HG03175 (cell line): ENCODE measurements around the gene TMED10.

Experiments used
- ATAC-seq: cut with Tn5 transposase; IDR thresholded peaks from one replicate; pipeline ENCODE4 v1.9.1; 2021; ENCODE audit warnings: mild to moderate bottlenecking, moderate library complexity; ENCODE audit not compliant: unreplicated experiment

TMED10 gene

DNA sequence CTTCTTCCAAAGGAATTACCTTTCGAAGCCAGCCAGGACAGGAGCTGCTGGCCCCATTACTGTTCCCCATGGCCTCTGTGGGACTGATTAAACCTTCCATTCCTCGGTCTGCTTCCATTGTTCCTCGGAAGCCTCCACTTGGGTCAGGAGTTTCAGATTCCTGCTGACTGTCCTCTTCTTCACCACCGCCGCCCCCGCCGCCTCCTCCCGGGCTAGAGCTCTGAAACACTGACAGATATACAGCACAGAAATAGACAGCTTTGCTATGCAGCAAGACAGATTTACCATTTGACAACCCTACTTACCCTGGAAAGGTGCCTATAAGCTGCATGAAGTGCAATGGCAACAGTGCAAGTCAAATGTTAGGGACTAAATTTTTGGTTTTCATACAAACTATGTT lies 85.2 kb downstream of the TMED10 start:
- ATAC-seq = no peak

DNA sequence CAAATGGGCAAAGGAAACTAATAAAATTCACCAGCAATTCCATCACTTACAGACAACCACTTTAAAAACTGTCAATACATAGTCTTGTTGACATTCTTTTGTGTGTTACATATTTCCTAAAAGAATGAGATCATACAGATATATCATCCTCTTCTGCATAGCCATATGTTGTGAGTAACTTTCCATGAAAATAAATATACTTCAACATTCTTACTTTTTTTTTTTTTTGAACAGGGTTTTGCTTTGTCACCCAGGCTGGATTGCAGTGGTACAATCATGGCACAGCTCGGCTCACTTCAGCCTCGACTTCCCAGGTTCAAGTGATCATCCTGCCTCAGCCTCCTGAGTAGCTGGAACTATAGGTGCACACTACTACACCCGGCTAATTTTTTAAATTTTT lies 86.1 kb downstream of the TMED10 start:
- no peak for ATAC-seq

DNA sequence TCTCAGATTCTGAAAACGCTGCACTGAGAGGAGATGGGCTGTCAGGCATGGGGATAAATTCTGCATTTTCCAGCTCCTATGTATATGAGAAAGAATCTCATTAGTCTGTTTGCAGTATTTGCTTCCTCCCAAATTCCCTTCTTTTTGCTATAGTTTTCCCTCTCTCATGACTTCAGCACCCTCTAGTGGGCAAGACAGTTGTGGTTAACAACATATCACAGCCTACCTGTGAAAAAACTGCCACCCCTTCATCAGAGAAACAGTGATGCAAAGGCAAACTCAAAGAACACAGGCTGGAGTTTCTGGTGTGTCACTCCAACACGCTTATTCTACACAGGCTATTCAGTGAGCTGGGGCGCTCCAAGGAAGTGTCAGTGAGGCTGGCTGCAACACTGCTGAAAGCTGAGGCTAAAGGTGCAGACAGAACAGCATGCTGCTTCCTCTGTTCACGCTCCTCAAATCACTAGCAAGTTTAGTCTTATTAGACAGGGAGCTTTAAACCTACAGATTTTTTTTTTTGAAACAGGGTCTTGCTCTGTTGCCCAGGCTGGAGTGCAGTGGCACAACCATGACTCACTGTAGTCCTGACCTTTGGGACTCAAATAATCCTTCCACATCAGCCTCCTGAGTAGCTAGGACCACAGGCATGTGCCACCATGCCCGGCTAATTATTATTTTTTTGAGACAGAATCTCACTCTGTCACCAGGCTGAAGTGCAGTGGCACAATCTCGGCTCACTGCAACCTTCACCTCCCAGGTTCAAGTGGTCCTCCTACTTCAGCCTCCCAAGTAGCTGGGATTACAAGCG lies 87.6 kb downstream of the TMED10 start:
- no peak for ATAC-seq

DNA sequence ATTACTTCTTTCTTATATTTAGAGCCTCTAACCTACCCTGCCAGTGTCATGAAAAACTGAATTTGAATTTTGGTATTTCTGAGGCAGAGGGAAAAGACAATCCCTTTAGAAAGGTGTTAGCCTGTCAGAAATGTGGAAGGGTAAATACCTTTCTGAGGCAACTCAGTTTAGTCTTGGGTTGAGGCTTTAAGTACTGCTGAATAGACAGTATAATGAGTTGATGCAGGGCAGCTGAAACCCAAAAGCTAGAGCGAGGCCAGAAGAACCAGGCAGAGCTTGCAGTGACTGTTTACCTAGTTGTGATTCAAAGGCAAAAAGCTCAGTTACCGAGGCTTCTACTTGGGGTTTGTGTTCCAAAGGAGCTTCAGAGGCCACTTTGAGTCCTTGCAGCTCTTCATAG lies 88.3 kb downstream of the TMED10 start:
- ATAC-seq = no peak

DNA sequence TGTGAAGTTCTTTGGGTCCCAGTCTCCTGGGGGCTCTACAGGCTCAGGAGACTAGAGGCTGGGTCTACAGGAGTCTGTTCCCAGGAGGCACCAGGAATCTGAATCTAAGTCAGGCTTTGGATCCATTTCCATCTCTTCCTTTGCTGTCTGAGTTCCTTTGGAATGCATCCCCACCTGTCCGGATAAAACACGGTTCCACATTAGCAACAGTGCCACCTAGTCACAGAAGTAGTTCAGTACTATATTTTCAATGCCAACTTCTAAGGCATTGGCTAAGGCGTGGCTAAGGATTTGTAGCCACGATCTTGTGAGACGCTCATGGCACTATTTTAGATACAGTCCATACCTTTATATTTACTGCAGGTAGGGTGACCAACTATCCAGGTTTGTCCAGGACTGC lies 91.9 kb downstream of the TMED10 start:
- ATAC-seq = no peak

DNA sequence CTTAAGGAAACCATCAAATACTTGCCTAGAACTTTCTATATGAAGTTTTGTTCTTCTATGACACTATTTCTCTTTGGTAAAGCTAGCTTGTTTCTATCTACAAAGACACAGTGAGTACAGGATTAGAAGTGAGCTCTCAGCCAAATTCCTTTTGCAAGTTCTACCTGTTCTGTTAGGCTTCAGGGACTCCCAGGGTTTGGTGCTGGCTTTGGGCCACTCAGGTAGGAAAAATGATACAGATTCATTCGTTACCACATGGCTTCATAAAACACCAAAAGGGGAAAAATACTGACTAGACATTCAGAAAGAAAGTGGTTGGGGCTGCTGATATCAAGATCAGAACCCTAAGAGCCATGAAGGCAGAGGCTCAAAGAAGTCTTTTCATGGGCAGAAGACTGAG lies 93.1 kb downstream of the TMED10 start:
- no peak for ATAC-seq

DNA sequence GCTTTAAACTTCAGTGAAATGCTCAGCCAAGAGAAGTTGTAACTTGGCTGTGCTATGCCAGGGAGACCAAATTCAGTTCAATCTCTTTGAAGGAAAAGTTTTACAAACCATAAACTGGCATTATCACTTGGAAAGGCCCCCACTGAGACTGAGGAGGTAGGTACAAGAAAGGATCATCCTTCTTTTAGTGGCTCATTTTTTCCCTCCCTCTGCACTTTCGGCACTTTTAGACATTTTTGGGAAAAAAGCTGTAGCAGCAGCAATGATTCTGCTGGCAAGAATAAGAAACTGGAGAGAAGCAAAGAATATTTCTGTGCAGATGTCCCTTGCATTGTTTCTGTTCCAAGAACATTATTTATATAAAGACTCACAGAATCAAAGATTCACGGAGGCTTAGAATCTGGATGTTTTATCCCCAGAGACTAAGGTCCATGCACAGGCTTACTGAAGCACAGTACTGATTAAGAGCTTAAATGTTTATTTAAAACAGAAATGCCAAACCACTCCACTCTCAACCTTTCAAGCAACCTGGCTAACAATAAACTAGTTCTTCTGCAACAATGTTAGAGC lies 94.7 kb downstream of the TMED10 start:
- no peak for ATAC-seq
